HL-60 (cell line): ENCODE data around the gene BTG4.

ENCODE experiments used
- DNase-seq, 2 experiments: peaks; one replicate each; pipeline ENCODE4 v3.0.0-alpha.2; 2010 to 2020; ENCODE audit warnings: low read depth in 1 of 2, low spot score in 1 of 2
- H3K27ac ChIP-seq: fragments of 250-450 bp; sonication (Bioruptor Pico); replicated peaks from 2 replicates; pipeline ENCODE4 v1.5.1; 2020; ENCODE audit warnings: mild to moderate bottlenecking, moderate library complexity
- H3K27me3 ChIP-seq: fragments of 250-450 bp; sonication (Bioruptor Pico); 2 replicates; pipeline ENCODE4 v1.5.1; 2021; ENCODE audit warnings: mild to moderate bottlenecking, moderate library complexity; ENCODE audit not compliant: insufficient read depth, poor library complexity, severe bottlenecking
- H3K4me3 ChIP-seq: replicated peaks from 2 replicates; pipeline ENCODE4 v1.5.1; 2011; ENCODE audit warnings: mild to moderate bottlenecking, control low read depth, low read length; ENCODE audit not compliant: insufficient read depth
- GABPA ChIP-seq: IDR thresholded peaks from 2 replicates; pipeline ENCODE4 v1.6.1; 2012; ENCODE audit warnings: low read depth
- POLR2AphosphoS5 ChIP-seq: IDR thresholded peaks from 2 replicates; pipeline ENCODE4 v1.6.1; 2012; ENCODE audit warnings: low read depth
- SPI1 ChIP-seq: IDR thresholded peaks from 2 replicates; pipeline ENCODE4 v1.6.1; 2012; ENCODE audit warnings: low read depth, mild to moderate bottlenecking, borderline replicate concordance
- TF ChIP-seq, protein P1 (sequence below): IDR thresholded peaks from 2 replicates; pipeline ENCODE4 v1.6.1; 2012; ENCODE audit warnings: low read depth; ENCODE audit not compliant: insufficient replicate concordance
- TF ChIP-seq, protein P2 (sequence below): IDR thresholded peaks from one replicate; pipeline ENCODE4 v1.5.1; 2011; ENCODE audit warnings: low read length, control low read depth, inconsistent platforms; ENCODE audit not compliant: insufficient read depth

BTG4 gene

DNA sequence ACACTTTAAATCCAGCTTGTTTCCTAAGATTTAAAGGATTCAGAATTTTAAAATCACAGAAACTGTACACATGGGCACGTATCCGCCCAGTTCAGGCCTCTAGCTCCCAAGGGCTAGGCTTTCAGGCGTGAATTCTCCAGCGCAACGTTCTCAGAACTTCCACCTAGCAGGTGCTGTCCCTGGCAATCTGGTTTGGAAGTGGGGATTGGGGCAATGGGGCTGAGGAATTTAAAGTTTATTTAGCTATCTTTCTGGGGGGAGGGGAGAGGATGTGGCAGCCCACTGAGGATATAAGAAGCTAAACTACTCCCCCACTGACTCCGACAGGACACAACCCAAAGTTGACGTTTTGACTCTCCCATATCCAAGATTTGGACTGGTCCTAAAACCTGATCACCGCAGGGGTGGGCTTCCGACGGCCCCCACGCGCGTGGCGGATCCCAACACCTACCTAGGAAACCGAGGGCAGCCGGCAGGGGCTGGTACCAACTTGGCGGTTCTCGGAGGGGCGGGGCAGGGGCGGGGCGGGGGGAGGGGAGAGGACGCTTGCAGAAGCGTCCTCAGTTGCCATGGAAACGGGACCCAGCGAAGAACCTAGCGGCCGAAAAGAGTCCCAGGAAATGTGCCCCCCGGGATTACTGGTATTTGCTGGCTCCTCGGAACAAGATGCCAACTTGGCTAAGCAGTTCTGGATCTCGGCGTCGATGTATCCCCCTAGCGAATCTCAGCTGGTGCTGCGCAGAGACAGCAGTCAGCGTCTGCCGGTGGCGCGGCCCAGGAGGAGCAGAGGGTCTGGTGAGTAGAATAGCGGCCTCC, 2.2 kb upstream of the BTG4 start, which contains the start of gene HOATZ:
HOATZ (plus strand) TSS at position 563 of the 816 bp plus-strand sequence; CDS start at position 570, 7 bp downstream.
- Histone ChIP-seq H3K27ac (no peak within 1 kb of the TSS), H3K27me3 (peaks cover 29% of the 10 kb centered on the region), H3K4me3 (no peak within 1 kb of the TSS)
- DNase-seq: no peak
- TF ChIP-seq SPI1: no peak
- TF ChIP-seq GABPA: no peak
- TF ChIP-seq, protein P1, sequence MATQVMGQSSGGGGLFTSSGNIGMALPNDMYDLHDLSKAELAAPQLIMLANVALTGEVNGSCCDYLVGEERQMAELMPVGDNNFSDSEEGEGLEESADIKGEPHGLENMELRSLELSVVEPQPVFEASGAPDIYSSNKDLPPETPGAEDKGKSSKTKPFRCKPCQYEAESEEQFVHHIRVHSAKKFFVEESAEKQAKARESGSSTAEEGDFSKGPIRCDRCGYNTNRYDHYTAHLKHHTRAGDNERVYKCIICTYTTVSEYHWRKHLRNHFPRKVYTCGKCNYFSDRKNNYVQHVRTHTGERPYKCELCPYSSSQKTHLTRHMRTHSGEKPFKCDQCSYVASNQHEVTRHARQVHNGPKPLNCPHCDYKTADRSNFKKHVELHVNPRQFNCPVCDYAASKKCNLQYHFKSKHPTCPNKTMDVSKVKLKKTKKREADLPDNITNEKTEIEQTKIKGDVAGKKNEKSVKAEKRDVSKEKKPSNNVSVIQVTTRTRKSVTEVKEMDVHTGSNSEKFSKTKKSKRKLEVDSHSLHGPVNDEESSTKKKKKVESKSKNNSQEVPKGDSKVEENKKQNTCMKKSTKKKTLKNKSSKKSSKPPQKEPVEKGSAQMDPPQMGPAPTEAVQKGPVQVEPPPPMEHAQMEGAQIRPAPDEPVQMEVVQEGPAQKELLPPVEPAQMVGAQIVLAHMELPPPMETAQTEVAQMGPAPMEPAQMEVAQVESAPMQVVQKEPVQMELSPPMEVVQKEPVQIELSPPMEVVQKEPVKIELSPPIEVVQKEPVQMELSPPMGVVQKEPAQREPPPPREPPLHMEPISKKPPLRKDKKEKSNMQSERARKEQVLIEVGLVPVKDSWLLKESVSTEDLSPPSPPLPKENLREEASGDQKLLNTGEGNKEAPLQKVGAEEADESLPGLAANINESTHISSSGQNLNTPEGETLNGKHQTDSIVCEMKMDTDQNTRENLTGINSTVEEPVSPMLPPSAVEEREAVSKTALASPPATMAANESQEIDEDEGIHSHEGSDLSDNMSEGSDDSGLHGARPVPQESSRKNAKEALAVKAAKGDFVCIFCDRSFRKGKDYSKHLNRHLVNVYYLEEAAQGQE: no peak
- TF ChIP-seq POLR2AphosphoS5: no peak
- TF ChIP-seq, protein P2, sequence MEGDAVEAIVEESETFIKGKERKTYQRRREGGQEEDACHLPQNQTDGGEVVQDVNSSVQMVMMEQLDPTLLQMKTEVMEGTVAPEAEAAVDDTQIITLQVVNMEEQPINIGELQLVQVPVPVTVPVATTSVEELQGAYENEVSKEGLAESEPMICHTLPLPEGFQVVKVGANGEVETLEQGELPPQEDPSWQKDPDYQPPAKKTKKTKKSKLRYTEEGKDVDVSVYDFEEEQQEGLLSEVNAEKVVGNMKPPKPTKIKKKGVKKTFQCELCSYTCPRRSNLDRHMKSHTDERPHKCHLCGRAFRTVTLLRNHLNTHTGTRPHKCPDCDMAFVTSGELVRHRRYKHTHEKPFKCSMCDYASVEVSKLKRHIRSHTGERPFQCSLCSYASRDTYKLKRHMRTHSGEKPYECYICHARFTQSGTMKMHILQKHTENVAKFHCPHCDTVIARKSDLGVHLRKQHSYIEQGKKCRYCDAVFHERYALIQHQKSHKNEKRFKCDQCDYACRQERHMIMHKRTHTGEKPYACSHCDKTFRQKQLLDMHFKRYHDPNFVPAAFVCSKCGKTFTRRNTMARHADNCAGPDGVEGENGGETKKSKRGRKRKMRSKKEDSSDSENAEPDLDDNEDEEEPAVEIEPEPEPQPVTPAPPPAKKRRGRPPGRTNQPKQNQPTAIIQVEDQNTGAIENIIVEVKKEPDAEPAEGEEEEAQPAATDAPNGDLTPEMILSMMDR: no peak

DNA sequence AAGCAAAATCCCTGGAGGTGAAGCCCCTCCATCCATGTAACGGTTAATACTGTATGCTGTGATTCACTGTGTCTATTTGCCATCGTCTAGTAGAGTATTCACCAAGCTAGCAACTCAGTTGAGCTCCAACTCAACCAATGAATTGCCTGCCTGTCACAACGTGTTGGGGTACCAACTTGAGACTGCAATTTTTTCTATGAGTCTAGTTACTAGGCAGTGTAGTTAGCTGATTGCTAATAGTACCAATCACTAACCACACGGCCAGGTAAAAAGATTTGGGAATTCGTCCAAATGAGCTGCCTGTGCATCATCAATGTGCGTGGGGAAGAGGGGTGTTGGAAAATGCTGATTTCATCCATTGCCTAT, 1.0 kb upstream of the BTG4 start:
- Histone ChIP-seq H3K27me3 (peaks cover 29% of the 10 kb centered on the region), H3K4me3 (no peak overlapping the region), H3K27ac (no peak overlapping the region)
- no peak for DNase-seq
- TF ChIP-seq, protein P2: no peak
- TF ChIP-seq POLR2AphosphoS5 (no peak), GABPA (no peak), SPI1 (no peak)
- TF ChIP-seq, protein P1: no peak

DNA sequence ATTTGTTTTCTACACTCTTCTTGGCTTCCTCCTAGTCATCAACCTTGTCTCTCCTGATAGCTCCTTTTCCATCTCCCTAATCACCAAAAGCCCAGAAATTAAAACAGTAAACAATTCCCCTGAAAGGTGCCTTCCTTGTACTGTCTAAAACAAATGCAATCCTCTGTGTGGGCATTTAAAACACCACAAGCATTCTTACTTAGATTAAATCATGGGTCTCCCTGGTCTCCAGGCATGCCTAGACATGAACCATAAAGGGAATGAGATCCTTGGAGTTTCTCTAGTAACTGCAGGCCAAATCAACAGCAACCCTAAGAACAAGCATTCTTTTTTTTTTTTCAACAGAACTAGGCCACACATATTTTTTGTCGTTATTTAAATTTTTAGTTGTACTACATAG, 1.9 kb downstream of the BTG4 start:
- Histone ChIP-seq H3K27me3 (peaks cover 29% of the 10 kb centered on the region), H3K27ac (no peak overlapping the region), H3K4me3 (no peak overlapping the region)
- TF ChIP-seq, protein P2: no peak
- TF ChIP-seq, protein P1: no peak
- TF ChIP-seq POLR2AphosphoS5 (no peak), GABPA (no peak), SPI1 (no peak)
- DNase-seq: no peak
